GM20431 (cell line): ENCODE results near the gene MORC4.

Experiments used
- in situ Hi-C: fragments of 300-500 bp; cut with MseI, MboI; formaldehyde crosslinking; loops from one replicate; pipeline ENCODE4 v1.15.0; 2020; ENCODE audit warnings: low sequenced_read_pairs; ENCODE audit not compliant: unreplicated experiment

MORC4 gene

DNA sequence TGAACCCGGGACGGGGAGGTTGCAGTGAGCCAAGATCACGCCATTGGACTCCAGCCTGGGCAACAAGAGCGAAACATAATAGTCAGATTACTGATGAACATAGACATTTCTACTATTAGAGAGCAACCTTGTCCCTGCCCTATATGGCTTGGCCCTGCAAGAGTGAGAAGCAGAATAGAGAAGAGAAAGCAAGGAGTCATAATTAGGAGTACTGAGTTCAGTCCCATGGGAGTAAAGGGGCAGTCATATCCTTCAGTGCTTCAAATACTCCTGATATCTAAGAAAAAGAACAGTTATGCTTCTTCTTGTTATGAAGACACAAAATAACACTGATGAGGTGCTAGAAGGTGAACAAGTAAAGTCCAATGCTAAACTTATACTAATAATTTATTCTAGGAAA is 46.0 kb downstream of the MORC4 start:
- in situ Hi-C loops: no loop called here

DNA sequence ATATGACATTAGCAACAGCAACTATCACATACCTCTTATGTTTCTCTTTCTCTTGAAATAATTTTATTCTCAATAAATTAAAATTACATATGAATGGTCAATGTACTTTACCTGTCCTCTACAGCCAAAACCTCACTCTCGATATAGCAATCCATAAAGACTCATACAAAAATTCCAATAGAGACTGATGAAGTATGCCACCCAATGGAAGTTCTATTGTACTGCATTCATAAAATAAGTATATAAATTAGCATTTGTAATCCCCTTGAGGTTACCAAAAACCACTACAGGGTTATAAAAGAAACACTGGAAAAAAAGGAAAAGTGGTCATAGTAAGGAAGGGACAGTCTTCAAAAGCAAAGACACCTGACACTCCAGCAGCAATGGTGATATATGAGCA is 47.0 kb downstream of the MORC4 start:
- in situ Hi-C loops: no loop called here

DNA sequence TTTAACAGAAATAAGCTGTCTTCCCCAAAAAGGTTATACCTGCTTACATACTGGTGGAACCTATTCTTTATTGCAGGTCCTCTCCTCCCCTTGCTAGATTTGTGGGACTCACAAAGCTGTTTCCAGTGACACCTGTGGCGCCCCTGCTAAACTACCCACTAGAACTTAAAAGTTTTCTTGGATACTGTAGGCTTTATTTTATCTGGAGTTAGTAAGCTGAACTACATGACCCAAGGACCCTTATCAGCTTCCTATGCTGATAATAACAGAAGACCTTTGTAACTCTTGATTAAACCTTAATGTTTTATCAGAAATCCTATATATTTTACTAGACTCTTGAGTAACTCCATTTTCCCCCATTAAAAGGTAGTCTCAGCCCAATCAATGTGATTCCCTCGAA is 47.5 kb downstream of the MORC4 start:
- in situ Hi-C loops: no loop called here

DNA sequence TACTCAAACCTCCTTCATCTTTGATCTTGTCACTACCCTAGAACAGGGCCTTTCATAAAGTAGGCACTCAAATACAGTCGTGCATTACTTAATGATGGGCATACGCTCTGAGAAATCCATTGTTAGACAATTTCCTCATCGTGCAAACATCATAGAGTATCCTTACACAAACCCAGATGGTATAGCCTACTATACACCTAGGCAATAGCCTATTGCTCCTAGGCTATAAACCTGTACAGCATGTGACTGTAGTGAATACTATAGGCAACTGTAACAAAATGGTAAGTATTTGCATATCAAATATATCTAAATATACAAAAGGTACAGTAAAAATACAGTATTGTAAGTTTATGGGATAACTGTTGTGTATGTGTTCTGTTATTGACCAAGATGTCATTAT is 47.9 kb downstream of the MORC4 start:
- in situ Hi-C loops: no loop called here

DNA sequence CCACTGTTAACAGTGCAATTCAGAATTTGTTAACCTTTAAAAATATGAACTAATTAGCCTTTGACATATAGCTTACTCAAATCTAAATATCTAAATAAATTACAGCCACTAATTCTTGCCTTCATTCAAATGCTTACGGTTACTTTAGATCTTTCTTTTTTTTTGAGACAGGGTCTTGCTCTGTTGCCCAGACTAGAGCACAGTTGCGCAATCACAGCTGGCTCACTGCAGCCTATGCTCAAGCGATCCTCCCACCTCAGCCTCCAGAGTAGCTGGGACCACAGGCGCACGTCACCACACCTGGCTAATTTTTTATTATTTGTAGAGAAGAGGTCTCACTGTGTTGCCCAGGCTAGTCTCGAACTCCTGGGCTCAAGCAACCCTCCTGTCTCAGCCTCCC is 48.8 kb downstream of the MORC4 start:
- in situ Hi-C loops: no loop called here

DNA sequence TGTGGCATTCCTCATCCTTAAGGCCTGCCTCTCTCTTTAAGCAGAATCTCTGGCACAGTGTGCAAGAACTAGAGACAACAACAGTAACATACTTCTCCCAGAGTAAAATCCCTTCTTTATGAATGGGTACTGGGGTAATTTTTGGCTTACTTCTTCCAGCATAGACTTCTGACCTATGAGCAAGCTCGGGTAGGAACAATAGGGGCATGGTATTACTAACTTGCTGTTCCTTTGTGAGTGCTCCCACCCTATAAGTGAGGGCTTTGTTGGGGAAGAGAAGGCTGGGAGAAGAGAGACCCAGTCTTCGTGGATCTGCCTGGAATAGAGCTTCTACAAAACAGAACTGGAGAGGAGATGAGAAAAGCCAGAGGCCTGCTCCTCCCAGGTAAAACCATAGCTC is 49.6 kb downstream of the MORC4 start:
- in situ Hi-C loops: no loop called here

DNA sequence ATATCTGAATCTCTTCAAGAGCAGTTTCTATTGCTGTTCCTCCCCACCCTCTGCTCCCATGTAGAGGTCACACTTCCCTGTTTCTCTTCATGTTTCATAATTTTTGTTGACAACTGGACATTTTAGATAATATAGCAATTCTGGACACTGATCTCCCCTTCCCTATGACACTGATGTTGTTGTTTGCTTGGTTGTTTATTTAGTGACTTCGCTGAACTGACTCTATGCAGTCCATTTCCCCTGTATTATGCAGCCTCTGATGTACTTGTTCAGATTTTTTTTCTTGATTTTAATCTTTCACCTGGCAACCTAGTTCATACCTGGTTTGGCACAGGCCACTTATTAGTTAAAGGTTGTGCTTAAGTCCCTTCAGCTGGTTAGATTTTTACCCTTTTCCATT is 50.6 kb downstream of the MORC4 start:
- in situ Hi-C loops: no loop called here

DNA sequence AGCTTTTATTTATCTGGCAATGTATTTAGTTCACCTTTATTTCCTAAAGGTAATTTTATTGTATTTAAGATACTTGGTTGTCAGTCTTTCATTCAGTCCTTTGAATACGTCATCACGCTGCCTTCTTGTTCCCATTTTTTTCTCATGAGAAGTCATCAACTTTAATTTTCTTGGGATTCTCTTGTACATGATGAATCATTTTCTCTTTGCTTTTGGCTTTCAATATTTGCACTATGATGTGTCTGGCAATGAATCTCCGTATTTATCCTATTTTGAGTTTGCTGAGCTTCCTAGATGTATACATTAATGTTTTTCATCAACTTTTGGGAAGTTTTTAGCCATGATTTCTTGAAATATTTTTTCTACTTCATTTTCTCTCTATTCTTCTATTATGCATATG is 51.4 kb downstream of the MORC4 start:
- in situ Hi-C loops: no loop called here

DNA sequence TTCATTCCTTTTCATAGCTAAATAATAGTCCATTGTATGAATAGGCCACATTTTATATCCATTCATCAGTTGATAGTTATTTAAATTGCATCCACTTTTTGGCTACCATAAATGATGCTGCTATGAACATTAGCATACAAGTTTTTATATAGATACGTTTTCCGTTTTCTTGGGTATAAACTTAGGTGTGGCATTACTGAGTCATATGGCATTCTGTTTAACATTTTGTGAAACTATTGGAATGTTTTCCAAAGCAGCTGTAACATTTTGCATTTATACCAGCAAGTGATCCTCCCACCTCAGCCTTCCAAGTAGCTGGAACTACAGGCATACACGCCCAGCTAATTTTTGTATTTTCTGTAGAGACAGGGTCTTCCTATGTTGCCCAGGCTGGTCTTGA is 53.5 kb downstream of the MORC4 start:
- in situ Hi-C loops: no loop called here

DNA sequence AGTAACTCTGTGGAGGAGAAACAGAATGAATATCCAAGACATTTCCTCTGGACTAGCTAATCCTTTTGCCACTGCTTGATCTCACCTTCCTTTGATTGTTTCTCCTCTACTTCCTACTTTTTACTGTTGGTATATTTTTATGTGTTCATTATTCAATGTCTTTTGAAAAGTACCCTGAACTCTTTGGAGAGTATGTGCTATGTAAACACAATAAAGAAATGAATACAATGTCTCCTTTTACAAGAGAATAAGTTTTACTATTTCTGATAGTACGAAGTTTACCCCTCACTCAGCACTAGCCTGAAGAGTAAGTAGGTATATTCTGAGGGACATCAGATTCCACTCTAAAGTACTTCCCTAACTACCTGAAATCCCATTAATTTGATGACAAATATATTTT is 59.9 kb downstream of the MORC4 start:
- in situ Hi-C loops: no loop called here

DNA sequence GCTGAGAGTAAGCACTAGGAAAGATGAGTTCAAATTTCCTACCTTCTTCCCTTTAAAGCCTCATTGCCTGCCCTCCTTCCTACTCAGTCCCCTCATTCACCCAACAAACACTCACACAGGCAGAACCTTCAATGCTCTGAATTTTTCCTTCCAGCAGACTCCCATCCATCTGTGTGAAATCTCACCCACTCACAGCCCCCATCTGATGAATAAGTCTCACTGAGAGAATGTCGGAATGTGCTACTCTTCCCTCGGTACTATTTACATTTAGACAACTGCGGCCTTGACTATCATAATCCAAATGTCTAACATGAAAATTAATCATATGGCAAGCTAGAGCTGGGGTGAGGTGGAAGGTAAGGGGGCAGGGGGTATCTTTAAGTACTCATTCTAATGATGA is 60.4 kb downstream of the MORC4 start:
- in situ Hi-C loops: no loop called here

DNA sequence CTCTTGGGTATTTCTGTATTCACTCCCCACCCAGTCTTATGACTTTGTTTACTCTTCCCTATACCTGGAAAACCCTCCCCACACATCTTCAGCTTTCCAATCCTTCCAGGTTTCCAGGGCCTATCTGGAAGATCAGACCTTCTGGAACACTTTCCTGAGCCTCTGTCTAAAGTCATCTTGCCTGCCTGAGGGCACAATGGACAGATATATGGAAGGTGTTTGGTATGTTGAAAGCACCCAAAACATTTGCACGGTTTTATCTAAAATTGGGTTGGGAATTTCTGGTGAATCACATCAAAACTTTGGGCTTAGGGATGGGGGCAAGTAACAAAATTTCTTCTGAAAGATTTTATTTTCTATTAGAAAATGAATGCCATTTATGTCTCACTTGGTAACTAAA is 63.8 kb downstream of the MORC4 start:
- in situ Hi-C loops: no loop called here

DNA sequence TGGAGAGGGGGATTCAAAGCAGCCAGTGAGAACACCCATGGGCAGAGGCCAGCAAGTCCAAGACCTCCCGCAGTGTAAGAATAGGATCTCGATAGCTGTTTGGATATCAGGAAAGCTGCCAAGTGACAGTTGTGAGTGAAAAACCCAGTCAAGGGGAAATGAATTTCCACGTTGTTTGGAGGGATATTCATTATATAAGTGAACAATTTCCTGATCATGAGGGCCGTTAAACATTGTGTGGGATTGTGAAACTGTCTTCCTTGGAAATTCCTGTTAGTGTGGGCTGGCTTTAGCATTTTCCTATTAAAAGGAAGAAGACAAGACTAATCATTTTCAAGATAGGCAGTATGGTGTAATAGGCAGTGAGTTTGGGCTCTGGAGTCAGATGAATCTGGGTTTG is 64.8 kb downstream of the MORC4 start:
- in situ Hi-C loops: no loop called here

DNA sequence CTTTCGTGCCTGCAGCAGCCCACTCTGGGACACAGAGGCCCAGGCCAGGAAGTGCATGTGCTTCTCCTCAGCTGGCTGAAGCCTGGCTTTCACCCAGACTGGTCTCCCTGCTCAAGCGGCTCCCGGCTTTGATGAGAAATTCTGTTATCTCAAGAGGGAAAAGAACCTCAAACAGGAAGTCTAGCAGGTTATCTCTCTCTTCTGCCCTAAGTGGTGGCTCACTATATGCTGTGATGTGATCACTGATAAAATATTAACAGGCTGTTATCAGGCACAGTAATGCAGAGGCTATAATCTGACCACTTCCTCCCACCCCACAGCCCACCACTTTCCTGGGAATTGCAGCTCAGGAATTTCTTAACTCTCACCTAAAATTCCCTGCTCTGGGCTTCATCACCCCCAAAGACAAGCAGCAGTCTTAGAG is 66.5 kb downstream of the MORC4 start:
- in situ Hi-C loops: no loop called here

DNA sequence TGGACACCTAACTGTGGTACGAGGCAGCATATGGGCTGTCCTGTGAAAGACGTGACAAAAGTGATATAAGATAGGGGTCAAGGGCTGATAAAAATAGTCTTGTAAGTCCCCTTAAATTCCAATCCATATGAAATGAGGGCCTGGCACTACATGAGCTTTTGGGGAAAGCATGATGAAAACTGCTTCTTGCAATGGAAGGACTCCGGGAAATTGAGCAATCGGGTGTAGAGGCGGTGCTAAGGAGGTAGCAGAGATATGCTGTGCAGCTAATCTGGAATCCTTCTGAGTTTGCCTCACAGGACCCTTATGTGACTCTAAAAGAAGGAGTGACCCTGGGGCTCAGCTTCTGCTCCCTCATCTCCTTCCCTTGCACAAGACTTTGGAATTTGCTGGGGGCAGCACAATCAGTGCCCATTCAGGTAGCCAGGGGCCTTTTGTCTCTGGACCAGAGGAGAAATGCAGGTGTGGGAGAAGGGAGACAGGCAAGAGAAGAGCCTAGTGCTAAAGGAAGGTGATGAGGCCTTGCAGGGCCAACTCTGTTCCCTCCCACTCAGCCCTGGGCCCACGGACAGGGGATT is 67.0 kb downstream of the MORC4 start:
- in situ Hi-C loops: no loop called here

DNA sequence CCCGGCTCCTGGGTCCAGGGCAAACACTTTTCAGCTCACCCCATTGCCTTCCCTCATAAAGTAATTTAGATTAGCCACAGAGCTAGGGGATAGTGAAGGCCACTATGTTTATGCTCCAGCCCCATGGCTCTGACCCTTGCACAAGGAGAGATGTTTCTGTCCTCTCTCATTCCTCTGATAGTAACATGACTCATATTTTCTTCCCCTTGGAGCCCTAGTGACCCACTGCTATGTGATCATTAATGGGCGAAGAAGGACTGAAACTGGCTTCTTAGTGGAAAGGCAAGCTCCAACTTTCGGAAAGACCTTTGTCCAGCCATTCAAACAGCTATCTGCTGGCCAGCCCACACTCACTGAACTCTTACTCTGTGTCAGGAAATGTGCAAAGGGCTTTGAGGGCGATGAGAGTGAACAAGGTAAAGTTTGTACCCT is 67.5 kb downstream of the MORC4 start:
- in situ Hi-C loops: no loop called here

DNA sequence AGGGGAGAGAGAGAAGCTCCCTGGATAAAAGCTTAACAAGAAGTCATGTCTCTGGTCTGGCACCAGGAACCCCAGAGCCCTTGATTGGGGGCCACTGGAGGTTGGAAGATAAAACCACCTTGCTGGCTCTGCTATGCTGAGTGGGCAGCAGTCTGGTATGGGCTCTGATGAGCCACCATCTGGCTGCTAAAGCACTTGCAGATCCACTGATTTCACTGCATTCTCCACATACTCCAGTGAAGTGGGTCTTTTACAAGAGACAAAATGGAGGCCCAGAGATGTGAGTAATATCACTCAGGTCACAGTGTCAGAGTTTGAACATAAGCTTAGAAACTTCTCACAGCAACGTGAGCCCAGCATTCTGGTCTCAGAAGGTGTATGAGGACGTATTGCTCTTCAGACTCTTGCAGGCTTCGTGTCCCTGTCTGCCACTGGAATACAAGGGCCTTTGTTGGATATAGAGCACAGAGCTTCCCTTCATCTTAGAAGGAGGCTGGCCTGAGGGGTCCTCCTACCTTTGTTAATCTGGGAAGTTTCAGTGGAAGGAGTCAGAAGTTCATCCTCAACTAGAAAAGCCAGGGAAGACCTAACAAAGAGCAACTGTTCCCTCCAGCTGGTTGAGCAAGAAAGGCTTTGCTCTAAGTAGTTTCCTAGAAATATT is 68.1 kb downstream of the MORC4 start:
- in situ Hi-C loops: no loop called here

DNA sequence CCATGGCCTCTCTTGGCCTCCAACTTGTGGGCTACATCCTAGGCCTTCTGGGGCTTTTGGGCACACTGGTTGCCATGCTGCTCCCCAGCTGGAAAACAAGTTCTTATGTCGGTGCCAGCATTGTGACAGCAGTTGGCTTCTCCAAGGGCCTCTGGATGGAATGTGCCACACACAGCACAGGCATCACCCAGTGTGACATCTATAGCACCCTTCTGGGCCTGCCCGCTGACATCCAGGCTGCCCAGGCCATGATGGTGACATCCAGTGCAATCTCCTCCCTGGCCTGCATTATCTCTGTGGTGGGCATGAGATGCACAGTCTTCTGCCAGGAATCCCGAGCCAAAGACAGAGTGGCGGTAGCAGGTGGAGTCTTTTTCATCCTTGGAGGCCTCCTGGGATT is 71.8 kb downstream of the MORC4 start:
- in situ Hi-C loops: no loop called here

DNA sequence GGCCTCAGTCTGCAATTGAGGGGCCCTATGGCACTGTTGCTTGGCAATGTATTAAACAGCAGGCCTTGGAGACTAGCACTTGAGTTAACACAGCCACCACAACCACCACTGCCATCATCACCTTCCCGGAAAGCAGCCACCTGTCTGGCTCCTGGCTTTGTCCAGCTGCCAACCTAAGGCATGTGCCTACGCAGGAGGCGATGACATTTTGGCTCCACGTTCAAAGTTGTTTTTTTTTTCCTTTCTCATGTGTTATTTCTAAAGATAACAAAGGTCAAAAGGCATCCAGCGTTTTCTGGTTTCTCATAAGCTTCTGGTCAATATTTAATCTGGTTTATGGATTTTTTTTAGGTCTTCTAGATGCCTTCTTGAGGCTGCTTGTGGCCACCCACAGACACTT is 72.3 kb downstream of the MORC4 start:
- in situ Hi-C loops: no loop called here

DNA sequence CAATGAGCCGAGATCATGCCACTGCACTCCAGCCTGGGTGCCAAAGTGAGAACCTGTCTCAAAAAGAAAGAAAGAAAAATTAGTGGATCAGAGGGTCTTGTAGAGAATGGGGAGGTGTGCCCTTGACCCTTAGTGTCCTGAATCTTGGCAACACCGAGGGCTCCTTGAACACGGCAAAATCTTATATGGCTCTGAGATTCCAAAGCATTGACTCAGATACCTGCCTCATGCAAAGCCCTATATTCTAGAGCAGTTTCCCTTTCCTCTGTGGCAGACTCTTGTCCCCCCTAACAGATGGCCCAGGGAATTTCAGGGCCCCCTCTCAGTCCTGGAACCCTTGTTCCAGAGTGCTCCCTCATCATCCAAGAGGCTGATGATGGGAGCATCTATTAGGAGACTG is 73.0 kb downstream of the MORC4 start:
- in situ Hi-C loops: no loop called here

DNA sequence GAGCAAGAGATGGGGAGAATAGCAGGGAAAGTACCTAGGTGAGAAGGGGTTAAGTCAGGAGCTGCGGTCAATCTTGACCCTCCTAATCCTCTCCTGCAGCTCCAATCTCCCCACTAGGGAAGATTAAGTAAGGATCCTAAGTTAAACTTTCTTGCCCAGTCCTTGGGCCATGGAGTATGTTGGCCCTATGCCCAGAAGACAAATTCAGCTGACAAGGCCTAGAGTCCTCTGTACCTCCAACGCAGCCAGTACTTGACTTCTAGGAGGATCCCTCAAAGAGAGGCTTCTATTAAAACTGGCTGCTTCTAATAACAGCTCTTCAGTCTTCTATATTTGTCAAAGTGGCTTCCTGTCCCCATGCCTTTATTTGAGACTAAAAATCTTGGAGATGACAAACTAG is 78.4 kb downstream of the MORC4 start:
- in situ Hi-C loops: no loop called here

DNA sequence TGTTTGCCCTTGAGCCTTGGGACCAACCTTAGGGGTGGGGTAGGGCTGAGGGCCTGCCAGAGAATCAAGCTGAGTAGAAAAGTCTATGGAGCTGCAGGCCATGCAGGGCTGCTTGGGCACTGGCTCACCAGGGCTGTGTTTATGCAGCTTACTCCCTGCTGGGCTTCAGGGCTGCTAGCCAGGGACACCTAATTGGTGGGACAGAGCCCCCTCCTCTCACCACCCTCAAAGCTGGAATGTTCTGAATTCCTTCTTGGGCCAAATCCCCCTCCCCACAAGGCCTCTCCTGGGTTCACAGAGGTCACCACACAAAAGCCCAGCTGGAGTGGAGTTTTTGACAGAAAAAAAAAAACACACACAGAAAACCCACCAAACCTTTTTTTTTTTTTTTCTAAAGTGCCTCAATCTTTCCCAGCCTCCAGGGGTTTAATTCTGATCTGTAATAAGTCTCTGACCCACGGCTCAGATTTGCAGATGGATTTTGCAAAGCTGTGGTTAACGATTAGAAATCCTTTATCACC is 80.0 kb downstream of the MORC4 start, which contains the start of gene CLDN2:
Gene CLDN2, plus strand, starts transcription at position 471 of the 521 bp plus-strand sequence. CDS start 7,827 bp downstream, outside the sequence.
- in situ Hi-C loops: no loop called here
